ACC112 (cell line): ENCODE measurements around the gene DAP.
"Not testable (repeated sequence)": the region's sequence is repeated elsewhere in the genome, so short reads cannot be mapped to it uniquely, and the experiment has no call there.

Source experiments
- H2AFZ ChIP-seq: fragments of 200-600 bp; sonication (generic); one replicate; pipeline ENCODE4 v1.6.0; 2017; ENCODE audit warnings: antibody characterized with exemption, low read length; ENCODE audit not compliant: unreplicated experiment
- H3K27ac ChIP-seq: fragments of 200-600 bp; sonication (generic); 2 replicates; pipeline ENCODE4 v1.5.1; 2014; ENCODE audit warnings: low read depth, mild to moderate bottlenecking, antibody characterized with exemption, low read length, moderate library complexity
- H3K27me3 ChIP-seq: fragments of 200-600 bp; sonication (generic); 2 replicates; pipeline ENCODE4 v1.6.1; 2014; ENCODE audit warnings: mild to moderate bottlenecking, antibody characterized with exemption, low read length, moderate library complexity, mixed read lengths; ENCODE audit not compliant: insufficient read depth
- H3K36me3 ChIP-seq: fragments of 200-600 bp; sonication (generic); 2 replicates; pipeline ENCODE4 v1.6.1; 2016; ENCODE audit warnings: mild to moderate bottlenecking, antibody characterized with exemption, low read length, moderate library complexity, mixed read lengths; ENCODE audit not compliant: insufficient read depth
- H3K4me1 ChIP-seq: fragments of 200-600 bp; sonication (generic); one replicate; pipeline ENCODE4 v1.6.1; 2016; ENCODE audit warnings: low read length, mixed read lengths; ENCODE audit not compliant: insufficient read depth, unreplicated experiment, control insufficient read depth
- H3K4me3 ChIP-seq: fragments of 200-600 bp; sonication (generic); 2 replicates; pipeline ENCODE4 v1.5.1; 2014; ENCODE audit warnings: mild to moderate bottlenecking, low read depth, low read length
- H3K79me2 ChIP-seq: fragments of 200-600 bp; sonication (generic); one replicate; pipeline ENCODE4 v1.6.0; 2016; ENCODE audit warnings: low read length; ENCODE audit not compliant: control insufficient read depth, unreplicated experiment, insufficient read depth

The DAP gene

DNA sequence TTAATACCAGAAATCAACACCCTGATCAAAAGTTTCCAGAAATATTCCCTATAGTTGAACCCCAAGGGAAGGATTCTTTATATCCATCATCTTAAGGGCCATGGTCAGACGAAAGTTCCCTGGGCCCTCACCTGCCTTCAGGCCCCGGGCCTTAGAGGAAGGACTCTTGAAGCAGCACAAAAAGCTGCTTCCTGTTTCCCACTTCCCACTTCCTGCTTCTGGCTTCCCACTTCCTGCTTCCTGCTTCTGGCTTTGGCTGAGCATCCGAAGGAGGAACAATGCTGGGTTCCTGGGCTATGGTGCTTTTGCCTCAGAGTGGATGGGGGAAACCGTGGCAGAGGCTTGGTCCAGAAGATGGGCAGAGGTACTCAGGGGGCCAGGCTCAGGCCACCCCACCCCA is 25.8 kb upstream of the DAP start:
- H3K4me1 ChIP-seq = peaks cover 16% of the 10 kb centered on the region
- no peaks in the 10 kb centered on the region for H3K79me2 ChIP-seq
- H3K27ac ChIP-seq = no peak overlapping the region
- H3K4me3 ChIP-seq = no peak overlapping the region
- no peak overlapping the region for H2AFZ ChIP-seq
- H3K36me3 ChIP-seq = no peaks in the 10 kb centered on the region
- no peaks in the 10 kb centered on the region for H3K27me3 ChIP-seq

DNA sequence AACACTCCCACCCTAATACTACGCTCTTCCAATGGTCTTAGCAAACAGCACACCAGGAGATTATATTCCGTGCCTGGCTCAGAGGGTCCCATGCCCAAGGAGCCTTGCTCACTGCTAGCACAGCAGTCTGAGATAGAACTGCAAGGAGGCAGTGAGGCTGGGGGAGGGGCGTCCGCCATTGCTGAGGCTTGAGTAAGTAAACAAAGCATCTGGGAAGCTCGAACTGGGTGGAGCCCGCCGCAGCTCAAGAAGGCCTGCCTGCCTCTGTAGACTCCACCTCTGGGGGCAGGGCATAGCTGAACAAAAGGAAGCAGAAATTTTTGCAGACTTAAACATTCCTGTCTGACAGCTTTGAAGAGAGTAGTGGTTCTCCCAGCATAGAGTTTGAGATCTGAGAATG is 19.2 kb upstream of the DAP start:
- H3K4me3 ChIP-seq, H3K36me3 ChIP-seq, H3K4me1 ChIP-seq, H2AFZ ChIP-seq, H3K27ac ChIP-seq, H3K79me2 ChIP-seq: not testable (repeated sequence)
- peaks cover 30% of the 10 kb centered on the region for H3K27me3 ChIP-seq

GRCh38 chr5:10779592-10779991 is 18.6 kb upstream of the DAP start:
- H3K36me3 ChIP-seq = no peaks in the 10 kb centered on the region
- peaks cover 30% of the 10 kb centered on the region for H3K27me3 ChIP-seq
- H3K79me2 ChIP-seq = no peaks in the 10 kb centered on the region
- no peak overlapping the region for H3K27ac ChIP-seq
- no peak overlapping the region for H3K4me3 ChIP-seq
- H2AFZ ChIP-seq = no peak overlapping the region
- no peaks in the 10 kb centered on the region for H3K4me1 ChIP-seq

GRCh38 chr5:10778179-10778910 is 17.3 kb upstream of the DAP start:
- Histone ChIP-seq H3K27ac (no peak overlapping the region), H2AFZ (no peak overlapping the region), H3K36me3 (no peaks in the 10 kb centered on the region), H3K79me2 (no peaks in the 10 kb centered on the region), H3K4me3 (no peak overlapping the region), H3K27me3 (peaks cover 30% of the 10 kb centered on the region), H3K4me1 (no peaks in the 10 kb centered on the region)

DNA sequence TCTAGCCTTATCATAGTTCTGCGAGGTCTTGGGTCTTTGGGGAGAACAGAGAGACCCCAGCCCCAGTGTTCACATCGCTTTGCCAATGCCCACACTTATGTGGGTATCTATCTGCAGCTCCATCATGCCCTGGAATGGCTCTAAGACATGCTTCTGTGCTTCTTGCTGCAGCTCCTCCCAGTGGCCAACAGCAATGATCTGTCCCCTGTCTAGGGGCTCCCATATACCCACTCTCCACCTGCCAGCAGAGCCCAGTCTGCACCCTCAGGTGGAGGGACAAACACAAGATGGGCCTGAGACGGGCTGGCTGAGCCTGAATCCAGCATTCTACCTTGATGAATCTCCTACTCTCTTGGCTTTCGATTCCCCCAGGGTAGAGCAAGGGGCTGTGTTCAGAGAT is 14.6 kb upstream of the DAP start:
- Histone ChIP-seq H3K27ac (no peak overlapping the region), H3K4me3 (no peak overlapping the region), H3K4me1 (no peaks in the 10 kb centered on the region), H3K79me2 (no peaks in the 10 kb centered on the region), H2AFZ (no peak overlapping the region), H3K27me3 (peaks cover 38% of the 10 kb centered on the region), H3K36me3 (no peaks in the 10 kb centered on the region)

DNA sequence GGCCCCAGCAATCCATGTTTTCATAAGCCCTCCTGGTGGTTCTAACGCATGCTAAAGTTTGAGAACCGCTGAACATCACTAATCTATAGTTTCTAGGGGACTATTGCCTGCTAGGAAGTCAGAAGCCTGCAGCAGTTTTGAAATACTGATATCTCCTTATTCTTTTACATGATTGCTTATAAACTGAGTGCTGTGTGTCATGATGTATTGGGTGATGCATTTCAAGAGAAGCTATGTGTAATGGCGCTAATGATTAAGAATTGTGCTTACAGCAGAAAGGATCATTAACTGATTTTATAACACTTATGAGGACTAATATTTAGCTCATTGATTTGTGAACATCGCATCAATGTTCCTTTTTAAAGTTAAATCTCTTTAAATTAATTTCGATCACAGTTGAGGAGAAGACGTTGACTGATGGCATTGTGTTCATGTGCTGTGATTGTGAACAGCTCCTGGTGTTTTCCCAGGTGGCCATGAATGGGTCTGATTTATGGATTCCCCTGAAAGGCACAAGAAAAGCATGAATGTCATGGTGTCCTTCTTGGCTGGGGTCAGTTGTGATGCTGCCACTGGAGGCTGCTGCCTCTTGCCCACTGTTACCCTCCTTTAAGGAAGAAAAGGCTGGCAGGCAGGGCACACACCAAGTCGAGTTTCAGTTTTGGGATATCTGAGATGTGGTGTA is 12.0 kb upstream of the DAP start:
- no peak overlapping the region for H3K4me3 ChIP-seq
- no peak overlapping the region for H3K27ac ChIP-seq
- H3K79me2 ChIP-seq = no peaks in the 10 kb centered on the region
- H3K27me3 ChIP-seq = peaks cover 32% of the 10 kb centered on the region
- no peaks in the 10 kb centered on the region for H3K4me1 ChIP-seq
- H2AFZ ChIP-seq = no peak overlapping the region
- H3K36me3 ChIP-seq = no peaks in the 10 kb centered on the region

- peaks cover 18% of the 10 kb centered on the region for H3K27me3 ChIP-seq
- H2AFZ ChIP-seq = no peak overlapping the region
- no peak overlapping the region for H3K27ac ChIP-seq
- H3K4me3 ChIP-seq = no peak overlapping the region
- H3K36me3 ChIP-seq = no peaks in the 10 kb centered on the region
- H3K79me2 ChIP-seq = no peaks in the 10 kb centered on the region
- no peaks in the 10 kb centered on the region for H3K4me1 ChIP-seq
These were observed 7.4 kb upstream of the DAP start for GRCh38 chr5:10768328-10768899.

DNA sequence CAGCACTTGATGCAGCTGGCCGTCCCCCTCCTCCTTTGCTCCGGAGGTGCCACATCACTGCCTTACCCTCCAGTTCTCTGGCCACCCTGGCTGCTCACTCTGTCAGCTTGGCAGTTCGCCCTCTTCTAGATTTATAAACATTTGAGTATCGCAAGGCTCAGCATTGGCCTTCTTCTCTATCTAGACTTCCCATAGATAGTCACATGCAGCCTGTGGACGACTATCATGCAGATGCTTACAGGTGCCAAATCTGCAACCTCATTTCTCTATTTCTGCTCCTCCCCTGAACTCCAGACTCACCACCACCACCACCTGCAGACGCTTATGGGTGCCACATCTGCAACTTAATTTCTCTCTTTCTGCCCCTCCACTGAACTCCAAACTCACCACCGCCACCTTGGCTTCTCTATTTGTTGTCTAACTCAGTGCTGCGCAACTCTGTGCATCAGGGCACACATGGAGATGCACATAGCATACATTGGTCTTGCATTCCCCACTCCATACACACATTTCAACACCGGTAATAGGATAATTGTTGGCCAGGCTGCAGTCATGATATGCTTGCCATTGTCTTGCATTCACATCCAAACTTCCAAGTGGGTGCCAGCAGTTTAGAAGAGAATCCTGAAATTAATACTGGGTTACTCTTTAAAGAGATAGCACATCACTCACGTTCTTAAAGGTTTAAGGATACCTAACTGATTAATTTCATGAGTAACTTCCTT is 1.9 kb upstream of the DAP start:
- Histone ChIP-seq H3K27ac (no peak overlapping the region), H3K79me2 (peaks cover 27% of the 10 kb centered on the region), H3K4me1 (peaks cover 4% of the 10 kb centered on the region), H3K27me3 (no peaks in the 10 kb centered on the region), H3K4me3 (no peak overlapping the region), H3K36me3 (no peaks in the 10 kb centered on the region), H2AFZ (no peak overlapping the region)

GRCh38 chr5:10761933-10762775 is 1.1 kb upstream of the DAP start:
- H3K36me3 ChIP-seq = no peaks in the 10 kb centered on the region
- peaks cover 35% of the 10 kb centered on the region for H3K79me2 ChIP-seq
- H3K27ac ChIP-seq = no peak overlapping the region
- H2AFZ ChIP-seq = peak overlapping the region; percentile 70
- no peaks in the 10 kb centered on the region for H3K27me3 ChIP-seq
- H3K4me3 ChIP-seq = peak overlapping the region; percentile 86
- peaks cover 6% of the 10 kb centered on the region for H3K4me1 ChIP-seq

DNA sequence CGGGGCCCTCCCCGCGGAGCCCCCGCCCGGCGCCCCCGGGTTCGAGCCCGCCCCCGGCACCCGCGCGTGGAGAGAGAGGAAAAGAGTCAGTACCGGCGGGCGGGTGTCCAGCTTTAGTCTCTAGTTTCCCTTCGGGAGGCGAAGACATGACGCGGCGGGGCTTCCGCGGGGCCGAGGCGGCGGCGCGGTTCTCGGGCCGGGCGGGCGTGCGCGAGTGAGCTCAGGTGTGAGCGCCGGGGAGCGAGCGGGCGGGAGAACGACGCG is 181 bp downstream of the DAP start:
- H3K79me2 ChIP-seq = peaks cover 48% of the 10 kb centered on the region
- H2AFZ ChIP-seq = peak overlapping the region; percentile 82
- H3K36me3 ChIP-seq = no peaks in the 10 kb centered on the region
- peak overlapping the region; percentile 74 for H3K27ac ChIP-seq
- H3K4me3 ChIP-seq = peak overlapping the region; percentile 91
- no peaks in the 10 kb centered on the region for H3K27me3 ChIP-seq
- peaks cover 14% of the 10 kb centered on the region for H3K4me1 ChIP-seq
